ENCODE data around the gene MAPKAP1. TPM values are rescaled to one million over a fixed set of nuclear protein-coding genes. Genes with fewer than 3 reads are reported as not detected.
A peak's percentile ranks its signal among the peaks of the same experiment; 100 is the strongest.

MAPKAP1 gene
- total and polyA plus RNA-seq, 3 experiments from 2014 or later: 64.7 to 119 (median 111) TPM

GRCh38 chr9:125559894-125560293, 147.1 kb downstream of the MAPKAP1 start:
- Histone ChIP-seq H3K4me1 (ENCODE audit: insufficient read depth, low read length) (no peaks in the 10 kb centered on the region), H3K36me3 (ENCODE audit: insufficient read depth, low read length) (no peaks in the 10 kb centered on the region), H3K9me3 (ENCODE audit: low read length) (no peaks in the 10 kb centered on the region), H3K4me3 (ENCODE audit: low read length) (no peak overlapping the region), H3K27ac (ENCODE audit: low read depth, low read length) (no peak overlapping the region), H3K27me3 (ENCODE audit: insufficient read depth, low read length, poor library complexity, severe bottlenecking) (no peaks in the 10 kb centered on the region)
- ChIA-PET CTCF (no interaction called here), POLR2A (no interaction called here)
- peaks cover 0 to 42% (median 7%) of the 10 kb centered on the region in 3 donors for H3K36me3 Mint-ChIP-seq
- H3K9me3 Mint-ChIP-seq: no peaks in the 10 kb centered on the region
- H3K27ac Mint-ChIP-seq: no peak overlapping the region
- H3K4me3 Mint-ChIP-seq: no peak overlapping the region
- no peak for DNase-seq
- peaks cover 15 to 25% (median 21%) of the 10 kb centered on the region in 3 donors for H3K4me1 Mint-ChIP-seq
- H3K27me3 Mint-ChIP-seq: no peaks in the 10 kb centered on the region

- Histone ChIP-seq H3K27me3 (ENCODE audit: insufficient read depth, low read length, poor library complexity, severe bottlenecking) (no peaks in the 10 kb centered on the region), H3K4me3 (ENCODE audit: low read length) (no peak overlapping the region), H3K9me3 (ENCODE audit: low read length) (no peaks in the 10 kb centered on the region), H3K4me1 (ENCODE audit: insufficient read depth, low read length) (no peaks in the 10 kb centered on the region), H3K27ac (ENCODE audit: low read depth, low read length) (no peak overlapping the region), H3K36me3 (ENCODE audit: insufficient read depth, low read length) (no peaks in the 10 kb centered on the region)
- CTCF ChIA-PET: interaction anchor here (0.6 to 1.9 kb wide), 9 partner anchors 10 to 932 kb away, joined by 3 to 8 read pairs (median 3); no protein-coding TSS in a partner anchor
- POLR2A ChIA-PET: no interaction called here
- H3K9me3 Mint-ChIP-seq: no peaks in the 10 kb centered on the region
- H3K27me3 Mint-ChIP-seq: no peaks in the 10 kb centered on the region
- peaks cover 14 to 21% (median 15%) of the 10 kb centered on the region in 3 donors for H3K4me1 Mint-ChIP-seq
- no peak for DNase-seq
- H3K27ac Mint-ChIP-seq: peak overlapping the region in 1 of 8 donors; percentile 9
- peaks cover 0 to 43% (median 8%) of the 10 kb centered on the region in 3 donors for H3K36me3 Mint-ChIP-seq
- no peak overlapping the region for H3K4me3 Mint-ChIP-seq
These were observed 147.8 kb downstream of the MAPKAP1 start for GRCh38 chr9:125559194-125559593.

GRCh38 chr9:125558453-125559092, 148.4 kb downstream of the MAPKAP1 start:
- Histone ChIP-seq H3K27ac (ENCODE audit: low read depth, low read length) (no peak overlapping the region), H3K27me3 (ENCODE audit: insufficient read depth, low read length, poor library complexity, severe bottlenecking) (no peaks in the 10 kb centered on the region), H3K36me3 (ENCODE audit: insufficient read depth, low read length) (no peaks in the 10 kb centered on the region), H3K9me3 (ENCODE audit: low read length) (no peaks in the 10 kb centered on the region), H3K4me1 (ENCODE audit: insufficient read depth, low read length) (no peaks in the 10 kb centered on the region), H3K4me3 (ENCODE audit: low read length) (no peak overlapping the region)
- CTCF ChIA-PET: interaction anchor here (0.6 to 1.9 kb wide), 10 partner anchors 11 to 933 kb away, joined by 3 to 8 read pairs (median 3); no protein-coding TSS in a partner anchor
- Mint-ChIP-seq H3K36me3 (peaks cover 0 to 47% (median 11%) of the 10 kb centered on the region in 3 donors), H3K9me3 (no peaks in the 10 kb centered on the region), H3K4me1 (peaks cover 15 to 20% (median 16%) of the 10 kb centered on the region in 3 donors), H3K27me3 (no peaks in the 10 kb centered on the region), H3K4me3 (no peak overlapping the region), H3K27ac (no peak overlapping the region)
- peak; percentile 12 to 58 (median 35) for DNase-seq
- POLR2A ChIA-PET: no interaction called here

DNA sequence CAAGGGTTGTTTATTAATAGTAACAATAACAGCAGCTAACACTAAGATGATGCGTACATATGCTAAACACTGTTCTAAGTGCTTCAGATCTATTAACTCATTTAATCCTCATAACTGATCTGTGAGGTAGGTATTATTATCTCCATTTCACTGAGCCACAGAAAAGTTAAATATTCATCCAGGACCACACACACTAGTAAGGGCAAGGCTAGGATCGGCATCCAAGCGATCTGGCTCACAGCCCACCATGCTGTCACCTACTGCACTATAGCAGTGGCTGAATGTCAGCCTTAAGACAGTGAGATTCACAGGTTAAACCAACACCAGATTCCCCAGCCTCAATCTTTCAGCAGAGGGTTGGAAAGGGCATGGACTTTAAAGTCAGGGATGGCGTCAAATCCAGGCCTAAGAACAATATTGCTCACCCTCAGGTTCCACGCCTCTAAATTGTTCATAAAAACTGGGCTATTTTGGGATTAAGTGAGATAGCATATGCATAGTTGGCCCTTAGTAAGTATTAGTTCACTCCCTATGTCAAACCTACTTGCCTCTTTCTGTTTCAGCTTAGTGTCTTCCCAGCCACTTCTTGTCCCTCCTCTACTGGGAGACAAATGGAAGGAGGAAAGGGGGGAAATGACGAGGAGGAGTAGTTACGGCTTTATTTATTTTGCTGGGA, 150.8 kb downstream of the MAPKAP1 start:
- CTCF ChIA-PET: no interaction called here
- H3K27ac Mint-ChIP-seq: peak overlapping the region in 1 of 8 donors; percentile 20
- DNase-seq: no peak
- H3K4me3 Mint-ChIP-seq: no peak overlapping the region
- no peaks in the 10 kb centered on the region for H3K9me3 Mint-ChIP-seq
- H3K4me1 Mint-ChIP-seq: peaks cover under 1 to 5% (median 3%) of the 10 kb centered on the region in 3 donors
- peaks cover 0 to 47% (median 11%) of the 10 kb centered on the region in 3 donors for H3K36me3 Mint-ChIP-seq
- Histone ChIP-seq H3K27me3 (ENCODE audit: insufficient read depth, low read length, poor library complexity, severe bottlenecking) (no peaks in the 10 kb centered on the region), H3K27ac (ENCODE audit: low read depth, low read length) (no peak overlapping the region), H3K4me1 (ENCODE audit: insufficient read depth, low read length) (no peaks in the 10 kb centered on the region), H3K9me3 (ENCODE audit: low read length) (no peaks in the 10 kb centered on the region), H3K4me3 (ENCODE audit: low read length) (no peak overlapping the region), H3K36me3 (ENCODE audit: insufficient read depth, low read length) (no peaks in the 10 kb centered on the region)
- H3K27me3 Mint-ChIP-seq: no peaks in the 10 kb centered on the region
- POLR2A ChIA-PET: no interaction called here

DNA sequence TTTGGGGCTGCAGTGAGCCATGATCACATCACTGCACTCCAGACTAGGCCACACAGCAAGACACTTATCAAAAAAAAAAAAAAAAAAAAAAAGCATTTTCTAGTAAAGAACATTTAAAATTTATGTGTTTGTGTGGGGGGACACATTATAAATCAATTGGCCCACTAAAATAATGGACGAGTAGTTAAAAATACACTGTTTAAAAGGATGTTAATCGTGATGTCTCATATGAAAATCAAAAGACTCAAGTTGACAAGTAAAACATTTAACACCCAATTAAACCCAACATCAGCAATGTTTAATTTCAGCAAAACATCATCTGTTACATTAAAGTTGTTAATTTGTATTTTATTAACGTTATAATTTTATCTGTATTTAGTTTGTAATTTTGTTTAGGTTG, 152.3 kb downstream of the MAPKAP1 start:
- peaks cover 0 to 55% (median 11%) of the 10 kb centered on the region in 3 donors for H3K36me3 Mint-ChIP-seq

DNA sequence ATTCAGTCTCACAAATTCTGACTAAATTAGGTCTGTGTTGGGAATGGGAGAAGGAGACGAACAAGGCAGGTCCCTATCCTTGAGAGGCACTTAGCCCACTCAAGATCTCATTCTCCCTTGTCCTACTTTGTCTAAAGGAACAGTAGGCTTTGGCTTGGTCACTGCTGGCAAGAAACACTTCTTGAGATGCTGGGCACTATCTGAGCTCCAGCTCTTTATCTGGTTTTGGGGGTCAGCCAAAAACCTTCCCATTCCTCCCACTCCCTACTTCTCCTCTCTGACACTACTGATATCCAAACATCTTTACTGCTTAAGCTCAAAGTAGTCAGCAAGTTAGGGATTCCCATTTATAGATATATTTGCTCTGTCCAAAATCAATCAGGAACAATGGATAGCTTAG, 155.2 kb downstream of the MAPKAP1 start:
- no peak for DNase-seq
- H3K4me1 Mint-ChIP-seq: peaks cover 0 to 5% (median 3%) of the 10 kb centered on the region in 3 donors
- no peak overlapping the region for H3K4me3 ChIP-seq (ENCODE audit: low read length)
- CTCF ChIA-PET: interaction anchor here (1.3 kb wide), 1 partner anchor 17 kb away, joined by 3 read pairs; no protein-coding TSS in a partner anchor
- no peak overlapping the region for H3K27ac Mint-ChIP-seq
- H3K36me3 Mint-ChIP-seq: peaks cover 0 to 46% (median 6%) of the 10 kb centered on the region in 3 donors
- no peak overlapping the region for H3K27ac ChIP-seq (ENCODE audit: low read depth, low read length)
- H3K27me3 ChIP-seq (ENCODE audit: insufficient read depth, low read length, poor library complexity, severe bottlenecking): no peaks in the 10 kb centered on the region
- POLR2A ChIA-PET: no interaction called here
- no peaks in the 10 kb centered on the region for H3K4me1 ChIP-seq (ENCODE audit: insufficient read depth, low read length)
- H3K36me3 ChIP-seq (ENCODE audit: insufficient read depth, low read length): no peaks in the 10 kb centered on the region
- no peak overlapping the region for H3K4me3 Mint-ChIP-seq
- no peaks in the 10 kb centered on the region for H3K9me3 Mint-ChIP-seq
- H3K27me3 Mint-ChIP-seq: no peaks in the 10 kb centered on the region
- no peaks in the 10 kb centered on the region for H3K9me3 ChIP-seq (ENCODE audit: low read length)

More for the DNA sequence above, 152.3 kb downstream of the MAPKAP1 start:
- no peak for DNase-seq
- H3K27me3 ChIP-seq (ENCODE audit: insufficient read depth, low read length, poor library complexity, severe bottlenecking): no peaks in the 10 kb centered on the region
- Mint-ChIP-seq H3K9me3 (no peaks in the 10 kb centered on the region), H3K27me3 (no peaks in the 10 kb centered on the region), H3K4me3 (no peak overlapping the region), H3K27ac (no peak overlapping the region), H3K4me1 (peaks cover 0 to 6% (median 3%) of the 10 kb centered on the region in 3 donors)
- no peaks in the 10 kb centered on the region for H3K36me3 ChIP-seq (ENCODE audit: insufficient read depth, low read length)
- H3K4me1 ChIP-seq (ENCODE audit: insufficient read depth, low read length): no peaks in the 10 kb centered on the region
- no peaks in the 10 kb centered on the region for H3K9me3 ChIP-seq (ENCODE audit: low read length)
- POLR2A ChIA-PET: no interaction called here
- CTCF ChIA-PET: no interaction called here
- no peak overlapping the region for H3K27ac ChIP-seq (ENCODE audit: low read depth, low read length)
- H3K4me3 ChIP-seq (ENCODE audit: low read length): no peak overlapping the region

DNA sequence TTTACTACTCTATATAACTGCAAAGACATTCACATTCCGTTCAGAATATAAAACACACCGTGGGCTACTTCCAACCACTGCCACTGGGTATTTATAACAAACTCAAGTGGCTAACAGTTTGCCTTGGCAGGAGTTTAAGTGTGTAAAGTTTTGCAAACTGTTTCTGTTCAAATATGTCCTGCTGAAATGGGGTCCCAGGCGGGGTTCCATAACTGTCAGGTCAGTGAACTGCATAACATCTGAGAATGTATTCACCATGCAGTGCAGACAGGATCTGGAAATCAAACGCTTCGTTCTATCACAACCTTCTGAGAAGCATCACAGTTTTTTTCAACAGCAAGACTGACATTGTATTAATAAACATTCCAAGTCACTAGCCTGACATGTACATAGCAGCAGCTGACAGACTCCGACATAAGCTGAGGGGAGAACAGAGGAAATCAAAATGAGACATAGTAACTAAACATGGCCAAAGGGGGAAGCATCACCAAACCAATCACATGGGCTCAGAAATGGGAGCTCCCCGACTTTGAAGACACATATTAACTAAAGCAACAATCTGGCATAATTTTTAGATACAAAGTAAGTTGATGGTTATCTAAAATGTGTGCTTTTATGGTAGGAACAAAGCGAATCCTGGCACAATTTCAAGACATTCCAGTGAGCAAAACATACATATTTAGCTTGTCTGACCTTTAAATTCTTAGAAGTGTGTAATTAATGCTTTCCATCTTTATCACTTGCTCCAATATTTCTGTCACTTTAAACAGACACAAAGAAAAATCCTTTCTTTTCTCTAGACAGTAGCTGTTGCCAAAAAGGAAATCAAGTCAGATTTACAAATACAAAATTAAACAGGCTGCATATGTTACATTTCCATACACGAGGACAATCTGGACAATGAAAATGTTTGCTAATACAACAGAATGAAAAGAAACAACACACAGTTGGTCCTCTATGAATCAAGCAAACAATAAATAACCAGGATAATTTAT, 156.8 kb downstream of the MAPKAP1 start:
- H3K9me3 Mint-ChIP-seq: no peaks in the 10 kb centered on the region
- H3K4me1 ChIP-seq (ENCODE audit: insufficient read depth, low read length): no peaks in the 10 kb centered on the region
- peak overlapping the region in 3 of 8 donors; percentile 27 to 55 (median 30) for H3K27ac Mint-ChIP-seq
- POLR2A ChIA-PET: interaction anchor here (0.5 kb wide), 1 partner anchor 25 kb away, joined by 3 read pairs; no protein-coding TSS in a partner anchor
- no peak overlapping the region for H3K4me3 ChIP-seq (ENCODE audit: low read length)
- no peaks in the 10 kb centered on the region for H3K27me3 ChIP-seq (ENCODE audit: insufficient read depth, low read length, poor library complexity, severe bottlenecking)
- H3K36me3 Mint-ChIP-seq: peaks cover 0 to 43% (median 4%) of the 10 kb centered on the region in 3 donors
- DNase-seq: no peak
- no peaks in the 10 kb centered on the region for H3K27me3 Mint-ChIP-seq
- no peak overlapping the region for H3K27ac ChIP-seq (ENCODE audit: low read depth, low read length)
- no peaks in the 10 kb centered on the region for H3K9me3 ChIP-seq (ENCODE audit: low read length)
- CTCF ChIA-PET: interaction anchor here (1.3 kb wide), 1 partner anchor 15 kb away, joined by 3 read pairs; no protein-coding TSS in a partner anchor
- H3K4me1 Mint-ChIP-seq: peaks cover 0 to 5% (median 3%) of the 10 kb centered on the region in 3 donors
- no peak overlapping the region for H3K4me3 Mint-ChIP-seq
- no peaks in the 10 kb centered on the region for H3K36me3 ChIP-seq (ENCODE audit: insufficient read depth, low read length)

Data from CD8-positive, alpha-beta memory T cell (primary cell).